DOHH2 (cell line): ENCODE results near the gene SOSTDC1.
"Not testable (repeated sequence)": the region's sequence is repeated elsewhere in the genome, so short reads cannot be mapped to it uniquely, and the experiment has no call there.

Source experiments
- H3F3A ChIP-seq: fragments of 200-600 bp; sonication (generic), shearing (Covaris generic); 2 replicates; pipeline ENCODE4 v1.6.0; 2016; ENCODE audit warnings: antibody characterized with exemption, mild to moderate bottlenecking; ENCODE audit not compliant: control insufficient read depth, insufficient read depth
- H3K27ac ChIP-seq: fragments of 200-600 bp; sonication (generic); 2 replicates; pipeline ENCODE4 v1.5.1; 2014; ENCODE audit warnings: low read depth, mild to moderate bottlenecking, low read length, moderate library complexity
- H3K27me3 ChIP-seq: fragments of 200-600 bp; sonication (generic); 2 replicates; pipeline ENCODE4 v1.6.1; 2014; ENCODE audit warnings: mild to moderate bottlenecking, low read length, mixed read lengths; ENCODE audit not compliant: control insufficient read depth
- H3K36me3 ChIP-seq: fragments of 200-600 bp; sonication (generic); 2 replicates; pipeline ENCODE4 v1.6.1; 2014; ENCODE audit warnings: mild to moderate bottlenecking, low read length, moderate library complexity, mixed read lengths; ENCODE audit not compliant: control insufficient read depth
- H3K4me1 ChIP-seq: fragments of 200-600 bp; sonication (generic); 2 replicates; pipeline ENCODE4 v1.6.1; 2014; ENCODE audit warnings: mild to moderate bottlenecking, low read length, mixed read lengths; ENCODE audit not compliant: control insufficient read depth
- H3K4me2 ChIP-seq: fragments of 200-600 bp; sonication (generic); 2 replicates; pipeline ENCODE4 v1.6.0; 2014; ENCODE audit warnings: mild to moderate bottlenecking, low read length, moderate library complexity
- H3K4me3 ChIP-seq: fragments of 200-600 bp; sonication (generic); 2 replicates; pipeline ENCODE4 v1.5.1; 2014; ENCODE audit warnings: mild to moderate bottlenecking, low read length, mixed read lengths
- H3K79me2 ChIP-seq: fragments of 200-600 bp; sonication (generic); 2 replicates; pipeline ENCODE4 v1.6.1; 2014; ENCODE audit warnings: mild to moderate bottlenecking, low read length, mixed read lengths; ENCODE audit not compliant: control insufficient read depth
- H3K9me2 ChIP-seq: fragments of 200-600 bp; sonication (generic); replicated peaks from 2 replicates; pipeline ENCODE4 v1.6.1; 2014; ENCODE audit warnings: mild to moderate bottlenecking, low read length, mixed read lengths; ENCODE audit not compliant: control insufficient read depth
- H3K9me3 ChIP-seq: fragments of 200-600 bp; sonication (generic); 2 replicates; pipeline ENCODE4 v1.6.1; 2014; ENCODE audit warnings: antibody characterized with exemption, low read length, mixed read lengths; ENCODE audit not compliant: control insufficient read depth, insufficient read depth
- H4K20me1 ChIP-seq: fragments of 200-600 bp; sonication (generic); 2 replicates; pipeline ENCODE4 v1.6.0; 2014; ENCODE audit warnings: low read depth, mild to moderate bottlenecking, antibody characterized with exemption, low read length, moderate library complexity; ENCODE audit not compliant: control insufficient read depth, insufficient read depth
- CTCF ChIP-seq: fragments of 200-600 bp; sonication (generic); IDR thresholded peaks from one replicate; pipeline ENCODE4 v1.5.1; 2014; ENCODE audit warnings: antibody characterized with exemption, mild to moderate bottlenecking, low read depth, low read length; ENCODE audit not compliant: poor library complexity, severe bottlenecking
- EZH2phosphoT487 ChIP-seq: fragments of 200-600 bp; sonication (generic); IDR thresholded peaks from 2 replicates; pipeline ENCODE4 v1.6.1; 2017; ENCODE audit warnings: borderline replicate concordance, mild to moderate bottlenecking, antibody characterized with exemption, low read length, moderate library complexity, mixed read lengths

The SOSTDC1 gene

GRCh38 chr7:16450366-16450765 is 15.2 kb downstream of the SOSTDC1 start:
- no peak overlapping the region for H3K27ac ChIP-seq
- H3K36me3 ChIP-seq: no peaks in the 10 kb centered on the region
- H3F3A ChIP-seq: no peaks in the 10 kb centered on the region
- no peaks in the 10 kb centered on the region for H3K9me3 ChIP-seq
- no peaks in the 10 kb centered on the region for H3K79me2 ChIP-seq
- no peak overlapping the region for H3K4me2 ChIP-seq
- H3K27me3 ChIP-seq: 0 out of 2 replicates have a peak, but pooled peaks cover 9% of the 10 kb centered on the region
- H3K4me3 ChIP-seq: no peak overlapping the region
- TF ChIP-seq EZH2phosphoT487 (no peak), CTCF (no peak)
- H3K9me2 ChIP-seq: no peaks in the 10 kb centered on the region
- no peaks in the 10 kb centered on the region for H3K4me1 ChIP-seq
- no peaks in the 10 kb centered on the region for H4K20me1 ChIP-seq

GRCh38 chr7:16447876-16448275 is 17.7 kb downstream of the SOSTDC1 start:
- Histone ChIP-seq H3K9me3 (no peaks in the 10 kb centered on the region), H3K36me3 (no peaks in the 10 kb centered on the region), H3K4me1 (no peaks in the 10 kb centered on the region), H3K4me2 (no peak overlapping the region), H3K79me2 (no peaks in the 10 kb centered on the region), H3K27ac (no peak overlapping the region), H3F3A (no peaks in the 10 kb centered on the region), H3K4me3 (no peak overlapping the region), H3K9me2 (no peaks in the 10 kb centered on the region), H4K20me1 (no peaks in the 10 kb centered on the region), H3K27me3 (0 out of 2 replicates have a peak, but pooled peaks cover 9% of the 10 kb centered on the region)
- TF ChIP-seq CTCF (no peak), EZH2phosphoT487 (no peak)

GRCh38 chr7:16446508-16446907 is 19.0 kb downstream of the SOSTDC1 start:
- H3K27me3 ChIP-seq: 0 out of 2 replicates have a peak, but pooled peaks cover 9% of the 10 kb centered on the region
- no peak for TF ChIP-seq CTCF
- no peak for TF ChIP-seq EZH2phosphoT487
- H3K36me3 ChIP-seq: no peaks in the 10 kb centered on the region
- H3F3A ChIP-seq: no peaks in the 10 kb centered on the region
- H3K9me3 ChIP-seq: no peaks in the 10 kb centered on the region
- no peaks in the 10 kb centered on the region for H3K9me2 ChIP-seq
- H3K27ac ChIP-seq: no peak overlapping the region
- H3K4me3 ChIP-seq: no peak overlapping the region
- H3K79me2 ChIP-seq: no peaks in the 10 kb centered on the region
- no peaks in the 10 kb centered on the region for H3K4me1 ChIP-seq
- no peak overlapping the region for H3K4me2 ChIP-seq
- no peaks in the 10 kb centered on the region for H4K20me1 ChIP-seq

DNA sequence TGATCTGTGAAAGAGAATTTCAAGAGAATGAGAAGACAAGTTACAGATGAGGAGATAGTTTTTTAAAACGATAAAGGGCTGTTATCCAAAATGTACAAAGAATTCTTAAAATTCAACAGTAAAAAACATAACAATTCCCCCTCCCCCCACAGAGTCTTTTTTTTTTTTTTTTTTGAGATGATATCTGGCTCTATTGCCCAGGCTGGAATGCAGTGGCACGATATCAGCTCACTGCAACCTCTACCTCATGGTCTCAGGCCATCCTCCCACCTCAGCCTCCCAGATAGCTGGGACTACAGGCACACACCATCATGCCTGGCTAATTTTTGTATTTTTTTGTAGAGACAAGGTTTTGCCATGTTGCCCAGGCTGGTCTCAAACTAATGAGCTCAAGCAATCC is 21.7 kb downstream of the SOSTDC1 start:
- not testable (repeated sequence) for H3K27me3 ChIP-seq, H3K79me2 ChIP-seq

More for the DNA sequence above, 21.7 kb downstream of the SOSTDC1 start:
- H4K20me1 ChIP-seq, H3K9me2 ChIP-seq, H3K4me1 ChIP-seq, H3F3A ChIP-seq, H3K9me3 ChIP-seq, H3K4me3 ChIP-seq, H3K36me3 ChIP-seq, H3K27ac ChIP-seq, H3K4me2 ChIP-seq: not testable (repeated sequence)
